Measurements from ENCODE around the gene C1orf50. TPM values are rescaled to one million over a fixed set of nuclear protein-coding genes. Genes with fewer than 3 reads are reported as not detected.
A peak's percentile ranks its signal among the peaks of the same experiment; 100 is the strongest.

C1orf50 gene
- total and polyA plus RNA-seq, 8 donors, result 1.6 to 3.5 (median 2.6) TPM

DNA sequence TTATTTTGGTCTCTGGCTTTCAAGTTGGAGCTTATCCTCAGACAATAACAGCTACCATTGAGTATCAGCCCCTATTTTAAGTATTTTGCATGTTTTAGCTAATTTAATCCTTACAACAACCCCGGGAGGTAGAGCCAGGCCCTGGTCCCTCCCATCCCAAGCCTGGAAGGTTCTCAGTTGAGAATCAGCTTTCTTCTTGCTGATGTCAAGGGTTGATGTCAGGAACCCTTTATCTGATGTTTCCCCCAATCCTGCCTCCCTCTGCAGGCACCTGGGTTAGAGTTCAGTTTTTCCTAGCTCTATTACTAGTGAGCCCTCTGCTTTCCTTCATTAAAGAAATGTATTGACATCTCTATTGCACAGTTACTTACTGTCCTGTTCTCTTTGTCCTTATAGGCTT, 53.8 kb downstream of the C1orf50 start:
- FAIRE-seq, result no peak
- peaks cover 0 to 19% (median 16%) of the 10 kb centered on the region in 3 donors for H3K4me1 ChIP-seq
- no peaks in the 10 kb centered on the region for H3K27me3 ChIP-seq
- H3K9me3 ChIP-seq, result no peaks in the 10 kb centered on the region
- WGBS, 2 donors, result 74 to 82% methylated on average over 1 of the region's 1 CpG
- TF ChIP-seq, protein P1, sequence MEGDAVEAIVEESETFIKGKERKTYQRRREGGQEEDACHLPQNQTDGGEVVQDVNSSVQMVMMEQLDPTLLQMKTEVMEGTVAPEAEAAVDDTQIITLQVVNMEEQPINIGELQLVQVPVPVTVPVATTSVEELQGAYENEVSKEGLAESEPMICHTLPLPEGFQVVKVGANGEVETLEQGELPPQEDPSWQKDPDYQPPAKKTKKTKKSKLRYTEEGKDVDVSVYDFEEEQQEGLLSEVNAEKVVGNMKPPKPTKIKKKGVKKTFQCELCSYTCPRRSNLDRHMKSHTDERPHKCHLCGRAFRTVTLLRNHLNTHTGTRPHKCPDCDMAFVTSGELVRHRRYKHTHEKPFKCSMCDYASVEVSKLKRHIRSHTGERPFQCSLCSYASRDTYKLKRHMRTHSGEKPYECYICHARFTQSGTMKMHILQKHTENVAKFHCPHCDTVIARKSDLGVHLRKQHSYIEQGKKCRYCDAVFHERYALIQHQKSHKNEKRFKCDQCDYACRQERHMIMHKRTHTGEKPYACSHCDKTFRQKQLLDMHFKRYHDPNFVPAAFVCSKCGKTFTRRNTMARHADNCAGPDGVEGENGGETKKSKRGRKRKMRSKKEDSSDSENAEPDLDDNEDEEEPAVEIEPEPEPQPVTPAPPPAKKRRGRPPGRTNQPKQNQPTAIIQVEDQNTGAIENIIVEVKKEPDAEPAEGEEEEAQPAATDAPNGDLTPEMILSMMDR (IDR thresholded peaks at IDR 0.05), result no peak
- no peaks in the 10 kb centered on the region for H3K36me3 ChIP-seq
- H3K27ac ChIP-seq, result no peak overlapping the region
- DNase-seq, result no peak
- H3K4me3 ChIP-seq, result no peak overlapping the region
- intact Hi-C loops (cut with DNase I), result no loop called here
- ATAC-seq, result no peak

DNA sequence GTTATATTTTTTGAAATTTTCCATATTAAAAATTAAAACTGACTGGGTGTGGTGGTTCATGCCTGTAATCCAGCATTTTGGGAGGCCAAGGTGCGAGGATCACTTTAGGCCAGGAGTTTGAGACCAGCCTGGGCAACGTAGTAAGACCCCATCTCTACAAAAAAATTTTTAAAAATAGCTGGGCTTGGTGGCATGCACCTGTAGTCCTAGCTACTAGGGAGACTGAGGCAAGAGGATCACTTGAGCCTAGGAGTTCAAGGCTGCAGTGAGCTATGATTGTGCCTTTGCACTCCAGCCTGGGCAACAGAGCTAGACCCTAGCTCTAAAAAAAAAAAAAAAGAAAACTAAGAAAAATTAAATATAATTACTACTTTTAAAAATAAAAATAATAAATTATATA, 54.6 kb downstream of the C1orf50 start:
- DNase-seq, result no peak
- ATAC-seq, result no peak
- Histone ChIP-seq H3K36me3 (no peaks in the 10 kb centered on the region), H3K27me3 (no peaks in the 10 kb centered on the region), H3K4me1 (peaks cover 0 to 16% (median 12%) of the 10 kb centered on the region in 3 donors), H3K9me3 (no peaks in the 10 kb centered on the region), H3K27ac (no peak overlapping the region), H3K4me3 (no peak overlapping the region)
- no peak for FAIRE-seq
- TF ChIP-seq, protein P1 (IDR thresholded peaks at IDR 0.05), result no peak
- WGBS, 2 donors, result 97 to 99% methylated on average over 2 of the region's 2 CpGs
- intact Hi-C loops (cut with DNase I), result no loop called here

DNA sequence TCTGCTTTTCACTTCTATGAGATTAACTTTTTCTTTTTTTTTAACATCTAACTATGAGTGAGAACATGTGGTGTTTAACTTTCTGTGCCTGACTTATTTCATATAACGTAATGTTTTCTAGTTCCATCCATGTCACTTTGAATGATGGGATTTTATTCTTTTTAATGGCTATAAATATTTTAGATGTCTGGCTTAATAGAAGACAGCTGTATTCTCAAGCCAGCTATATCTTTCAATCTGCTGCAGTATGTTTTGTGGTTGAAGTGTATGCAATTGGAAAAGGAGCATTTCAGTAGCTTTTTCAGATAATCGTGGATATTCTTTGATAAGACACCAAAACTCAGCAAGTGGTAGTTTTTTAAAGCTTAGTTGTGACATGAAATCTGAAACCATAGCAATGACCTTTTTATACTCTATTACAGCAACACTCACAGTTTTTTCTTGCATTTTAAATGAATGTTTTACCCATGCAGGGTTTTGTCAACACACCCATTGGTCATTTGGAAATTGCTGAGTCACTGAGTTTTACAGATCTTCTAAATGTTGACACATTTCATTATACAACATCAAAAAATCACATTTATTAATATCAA, 55.8 kb downstream of the C1orf50 start:
- WGBS, 2 donors, result 53 to 55% methylated on average over 2 of the region's 2 CpGs
- intact Hi-C loops (cut with DNase I), result no loop called here
- H3K27me3 ChIP-seq, result no peaks in the 10 kb centered on the region
- H3K4me1 ChIP-seq, result peaks cover 0 to 11% (median 8%) of the 10 kb centered on the region in 3 donors
- H3K36me3 ChIP-seq, result no peaks in the 10 kb centered on the region
- DNase-seq (no peak), ATAC-seq (peak in 1 of 4 donors; percentile 29), FAIRE-seq (no peak)
- TF ChIP-seq, protein P1 (IDR thresholded peaks at IDR 0.05), result no peak
- H3K27ac ChIP-seq, result no peak overlapping the region
- H3K9me3 ChIP-seq, result no peaks in the 10 kb centered on the region
- H3K4me3 ChIP-seq, result no peak overlapping the region

DNA sequence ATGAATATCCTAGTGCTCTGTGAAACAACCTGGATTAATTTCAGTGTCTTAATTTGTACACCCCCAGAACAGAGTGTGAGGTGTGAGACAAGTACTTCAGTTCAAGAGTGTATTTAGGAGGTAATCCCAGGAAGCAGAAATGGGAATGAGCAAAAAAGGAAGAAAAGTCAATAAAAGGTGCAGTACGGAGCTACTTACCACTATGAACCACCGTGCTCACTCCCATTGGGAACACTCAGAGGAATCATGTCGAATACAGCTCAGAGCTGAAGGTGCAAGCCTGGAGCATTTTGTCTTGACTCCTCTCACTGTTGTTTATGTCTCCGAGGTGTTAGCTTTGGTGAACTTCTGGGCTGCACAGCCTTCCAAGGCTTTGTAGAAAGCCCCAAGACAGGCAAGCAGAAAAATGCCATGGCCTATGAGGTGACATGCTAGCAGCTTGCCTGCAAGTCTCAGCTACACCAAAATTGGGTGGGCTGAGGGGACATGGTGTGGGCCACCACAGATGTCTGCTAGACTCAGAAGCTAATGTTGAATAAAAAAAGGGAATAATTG, 57.5 kb downstream of the C1orf50 start:
- intact Hi-C loops (cut with DNase I), result no loop called here
- no peaks in the 10 kb centered on the region for H3K27me3 ChIP-seq
- WGBS, 2 donors, result 97% methylated on average over 4 of the region's 4 CpGs
- H3K4me3 ChIP-seq, result no peak overlapping the region
- no peak for ATAC-seq
- TF ChIP-seq, protein P1 (IDR thresholded peaks at IDR 0.05), result no peak
- DNase-seq, result no peak
- H3K27ac ChIP-seq, result no peak overlapping the region
- H3K36me3 ChIP-seq, result no peaks in the 10 kb centered on the region
- no peak for FAIRE-seq
- H3K4me1 ChIP-seq, result peaks cover 0 to 8% (median 0%) of the 10 kb centered on the region in 3 donors
- H3K9me3 ChIP-seq, result no peaks in the 10 kb centered on the region

All from pancreas (tissue), 10 donors.